ENCODE results near the gene RPL27. TPM values are rescaled to one million over a fixed set of nuclear protein-coding genes. Genes with fewer than 3 reads are reported as not detected.
"Not testable (repeated sequence)": the region's sequence is repeated elsewhere in the genome, so short reads cannot be mapped to it uniquely, and the experiment has no call there.

Gene RPL27
- total RNA-seq, 1 experiment from 2014 or later, result 1,565 TPM

DNA sequence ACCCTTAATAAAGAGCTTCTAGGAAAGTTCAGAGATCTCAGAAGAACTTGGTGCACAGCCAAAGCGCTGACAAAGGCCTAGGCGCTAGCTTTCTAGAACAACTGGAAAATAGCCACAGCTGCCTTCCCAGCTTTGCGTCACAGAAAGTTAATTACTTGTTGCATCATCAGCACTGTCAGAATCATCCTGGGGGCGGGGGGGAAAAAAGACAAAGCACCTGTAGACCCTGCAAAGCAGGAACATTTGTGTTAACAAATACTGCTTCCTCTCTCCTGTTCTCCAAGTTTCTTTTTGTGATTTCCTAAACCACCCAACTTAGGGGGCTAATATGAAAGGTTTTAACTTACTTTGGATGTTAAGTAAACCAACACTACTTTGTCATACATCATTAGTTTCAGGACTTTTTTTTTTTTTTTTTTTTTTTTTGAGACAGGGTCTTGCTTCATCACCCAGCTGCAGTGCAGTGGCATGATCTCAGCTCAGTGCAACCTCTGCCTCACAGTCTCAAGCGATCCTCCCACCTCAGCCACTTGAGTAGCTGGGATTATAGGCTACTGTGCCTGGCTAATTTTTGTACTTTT lies 29.1 kb upstream of the RPL27 start:
- intact Hi-C loops (cut with micrococcal nuclease; ENCODE audit: unreplicated experiment), result no loop called here
- Mint-ChIP-seq H3K9me3 (ENCODE audit: unreplicated experiment) (no peaks in the 10 kb centered on the region), H3K4me3 (ENCODE audit: unreplicated experiment) (no peak overlapping the region), H3K4me1 (ENCODE audit: low read depth, unreplicated experiment) (no peaks in the 10 kb centered on the region), H3K27ac (ENCODE audit: unreplicated experiment) (no peak overlapping the region), H3K36me3 (ENCODE audit: insufficient read depth, unreplicated experiment) (peaks cover 7% of the 10 kb centered on the region), H3K27me3 (ENCODE audit: insufficient read depth, unreplicated experiment) (no peaks in the 10 kb centered on the region)
- Histone ChIP-seq H3K9me3 (no peaks in the 10 kb centered on the region), H3K4me3 (ENCODE audit: low read depth, low read length) (no peak overlapping the region), H3K36me3 (ENCODE audit: control insufficient read depth, insufficient read depth, low read length) (no peaks in the 10 kb centered on the region), H3K4me1 (no peaks in the 10 kb centered on the region), H3K27me3 (replicated peaks; ENCODE audit: control insufficient read depth, insufficient read depth, low read length) (no peaks in the 10 kb centered on the region)
- TF ChIP-seq, protein P1, sequence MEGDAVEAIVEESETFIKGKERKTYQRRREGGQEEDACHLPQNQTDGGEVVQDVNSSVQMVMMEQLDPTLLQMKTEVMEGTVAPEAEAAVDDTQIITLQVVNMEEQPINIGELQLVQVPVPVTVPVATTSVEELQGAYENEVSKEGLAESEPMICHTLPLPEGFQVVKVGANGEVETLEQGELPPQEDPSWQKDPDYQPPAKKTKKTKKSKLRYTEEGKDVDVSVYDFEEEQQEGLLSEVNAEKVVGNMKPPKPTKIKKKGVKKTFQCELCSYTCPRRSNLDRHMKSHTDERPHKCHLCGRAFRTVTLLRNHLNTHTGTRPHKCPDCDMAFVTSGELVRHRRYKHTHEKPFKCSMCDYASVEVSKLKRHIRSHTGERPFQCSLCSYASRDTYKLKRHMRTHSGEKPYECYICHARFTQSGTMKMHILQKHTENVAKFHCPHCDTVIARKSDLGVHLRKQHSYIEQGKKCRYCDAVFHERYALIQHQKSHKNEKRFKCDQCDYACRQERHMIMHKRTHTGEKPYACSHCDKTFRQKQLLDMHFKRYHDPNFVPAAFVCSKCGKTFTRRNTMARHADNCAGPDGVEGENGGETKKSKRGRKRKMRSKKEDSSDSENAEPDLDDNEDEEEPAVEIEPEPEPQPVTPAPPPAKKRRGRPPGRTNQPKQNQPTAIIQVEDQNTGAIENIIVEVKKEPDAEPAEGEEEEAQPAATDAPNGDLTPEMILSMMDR (IDR thresholded peaks at IDR 0.05; ENCODE audit: insufficient read depth in 1 of 2, low read depth in 1 of 2, low read length in 1 of 2, severe bottlenecking in 1 of 2, unreplicated experiment in 1 of 2), result no peak
- no TSS peak for BruUV-seq (replicated peaks)
- CTCF ChIA-PET, result interaction anchor here (0.6 to 1.7 kb wide), 2 partner anchors 29 to 145 kb away, joined by 3 to 4 read pairs; partner anchors contain the start of gene RPL27
- no peak for DNase-seq
- POLR2A ChIA-PET, result interaction anchor here (0.5 to 0.9 kb wide), 4 partner anchors 9 to 392 kb away, joined by 3 to 5 read pairs (median 4); partner anchors contain the start of gene TUBG1

GRCh38 chr17:42971589-42971988 lies 26.6 kb upstream of the RPL27 start:
- H3K27ac Mint-ChIP-seq (ENCODE audit: unreplicated experiment), result no peak overlapping the region
- TF ChIP-seq, protein P1 (IDR thresholded peaks at IDR 0.05; ENCODE audit: insufficient read depth in 1 of 2, low read depth in 1 of 2, low read length in 1 of 2, severe bottlenecking in 1 of 2, unreplicated experiment in 1 of 2), result no peak
- no peaks in the 10 kb centered on the region for H3K9me3 Mint-ChIP-seq (ENCODE audit: unreplicated experiment)
- DNase-seq, result no peak
- Histone ChIP-seq H3K9me3 (no peaks in the 10 kb centered on the region), H3K4me3 (ENCODE audit: low read depth, low read length) (no peak overlapping the region), H3K36me3 (ENCODE audit: control insufficient read depth, insufficient read depth, low read length) (no peaks in the 10 kb centered on the region), H3K27me3 (replicated peaks; ENCODE audit: control insufficient read depth, insufficient read depth, low read length) (no peaks in the 10 kb centered on the region), H3K4me1 (no peaks in the 10 kb centered on the region)
- intact Hi-C loops (cut with micrococcal nuclease; ENCODE audit: unreplicated experiment), result no loop called here
- ChIA-PET POLR2A (interaction anchor here (0.7 kb wide), 1 partner anchor 26 kb away, joined by 3 read pairs; the partner anchor contains the start of gene RPL27), CTCF (no interaction called here)
- peaks cover 6% of the 10 kb centered on the region for H3K36me3 Mint-ChIP-seq (ENCODE audit: insufficient read depth, unreplicated experiment)
- H3K4me1 Mint-ChIP-seq (ENCODE audit: low read depth, unreplicated experiment), result no peaks in the 10 kb centered on the region
- H3K4me3 Mint-ChIP-seq (ENCODE audit: unreplicated experiment), result no peak overlapping the region
- no TSS peak for BruUV-seq (replicated peaks)
- no peaks in the 10 kb centered on the region for H3K27me3 Mint-ChIP-seq (ENCODE audit: insufficient read depth, unreplicated experiment)

DNA sequence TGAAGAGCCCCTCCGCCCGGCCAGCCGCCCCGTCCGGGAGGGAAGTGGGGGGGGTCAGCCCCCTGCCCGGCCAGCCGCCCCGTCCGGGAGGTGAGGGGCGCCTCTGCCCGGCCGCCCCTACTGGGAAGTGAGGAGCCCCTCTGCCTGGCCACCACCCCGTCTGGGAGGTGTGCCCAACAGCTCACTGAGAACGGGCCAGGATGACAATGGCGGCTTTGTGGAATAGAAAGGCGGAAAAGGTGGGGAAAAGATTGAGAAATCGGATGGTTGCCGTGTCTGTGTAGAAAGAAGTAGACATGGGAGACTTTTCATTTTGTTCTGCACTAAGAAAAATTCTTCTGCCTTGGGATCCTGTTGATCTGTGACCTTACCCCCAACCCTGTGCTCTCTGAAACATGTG lies 24.9 kb upstream of the RPL27 start:
- H3K4me1 ChIP-seq; H3K36me3 Mint-ChIP-seq (ENCODE audit: insufficient read depth, unreplicated experiment); H3K9me3 Mint-ChIP-seq (ENCODE audit: unreplicated experiment); H3K36me3 ChIP-seq (ENCODE audit: control insufficient read depth, insufficient read depth, low read length); BruUV-seq (replicated peaks); H3K4me3 Mint-ChIP-seq (ENCODE audit: unreplicated experiment); CTCF ChIA-PET; H3K9me3 ChIP-seq; H3K27me3 ChIP-seq (replicated peaks; ENCODE audit: control insufficient read depth, insufficient read depth, low read length); H3K27ac Mint-ChIP-seq (ENCODE audit: unreplicated experiment); H3K4me1 Mint-ChIP-seq (ENCODE audit: low read depth, unreplicated experiment); intact Hi-C loops (cut with micrococcal nuclease; ENCODE audit: unreplicated experiment); POLR2A ChIA-PET; DNase-seq; H3K27me3 Mint-ChIP-seq (ENCODE audit: insufficient read depth, unreplicated experiment); H3K4me3 ChIP-seq (ENCODE audit: low read depth, low read length): not testable (repeated sequence)

Measured in Caco-2 (cell line).